GM12873 (cell line): Measurements from ENCODE around the gene DNAH11.

Source experiments
- TF ChIP-seq, protein P1 (sequence below): IDR thresholded peaks from 2 replicates; pipeline ENCODE4 v1.5.1; 2012; ENCODE audit warnings: low read depth, mild to moderate bottlenecking, moderate library complexity, low read length, control low read depth; ENCODE audit not compliant: insufficient read depth; ENCODE audit errors: missing control alignments

Gene DNAH11

DNA sequence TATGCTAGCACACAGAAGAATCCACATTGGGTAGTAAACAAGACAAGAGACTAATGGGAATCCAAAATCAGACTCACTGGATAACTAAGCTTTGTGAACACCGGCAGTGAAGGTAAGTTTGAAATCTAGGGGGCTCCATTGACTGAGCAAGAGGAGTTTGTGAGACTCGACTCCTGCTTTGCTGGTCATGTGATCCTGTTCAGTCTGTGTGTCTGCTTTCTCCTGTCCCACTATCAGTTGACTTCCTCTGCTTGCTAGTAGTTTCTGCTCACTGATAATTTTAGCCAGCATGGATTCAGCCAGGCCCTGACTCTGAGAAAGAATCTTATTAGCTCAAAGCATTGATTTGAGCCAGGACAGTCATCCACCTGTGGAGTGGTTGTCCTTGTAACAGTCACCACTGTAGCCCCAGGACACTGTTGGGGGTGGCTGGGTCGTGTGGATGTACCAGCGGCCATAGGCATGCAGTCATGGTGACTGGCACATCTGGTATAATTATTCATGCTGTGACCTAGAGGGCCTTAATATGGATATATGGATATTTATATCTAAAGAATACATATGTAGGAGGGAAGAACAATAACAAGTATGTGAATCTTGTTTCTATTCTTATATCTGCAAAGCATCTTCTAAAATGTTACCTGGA is 44.4 kb downstream of the DNAH11 start:
- TF ChIP-seq, protein P1, sequence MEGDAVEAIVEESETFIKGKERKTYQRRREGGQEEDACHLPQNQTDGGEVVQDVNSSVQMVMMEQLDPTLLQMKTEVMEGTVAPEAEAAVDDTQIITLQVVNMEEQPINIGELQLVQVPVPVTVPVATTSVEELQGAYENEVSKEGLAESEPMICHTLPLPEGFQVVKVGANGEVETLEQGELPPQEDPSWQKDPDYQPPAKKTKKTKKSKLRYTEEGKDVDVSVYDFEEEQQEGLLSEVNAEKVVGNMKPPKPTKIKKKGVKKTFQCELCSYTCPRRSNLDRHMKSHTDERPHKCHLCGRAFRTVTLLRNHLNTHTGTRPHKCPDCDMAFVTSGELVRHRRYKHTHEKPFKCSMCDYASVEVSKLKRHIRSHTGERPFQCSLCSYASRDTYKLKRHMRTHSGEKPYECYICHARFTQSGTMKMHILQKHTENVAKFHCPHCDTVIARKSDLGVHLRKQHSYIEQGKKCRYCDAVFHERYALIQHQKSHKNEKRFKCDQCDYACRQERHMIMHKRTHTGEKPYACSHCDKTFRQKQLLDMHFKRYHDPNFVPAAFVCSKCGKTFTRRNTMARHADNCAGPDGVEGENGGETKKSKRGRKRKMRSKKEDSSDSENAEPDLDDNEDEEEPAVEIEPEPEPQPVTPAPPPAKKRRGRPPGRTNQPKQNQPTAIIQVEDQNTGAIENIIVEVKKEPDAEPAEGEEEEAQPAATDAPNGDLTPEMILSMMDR: no peak

DNA sequence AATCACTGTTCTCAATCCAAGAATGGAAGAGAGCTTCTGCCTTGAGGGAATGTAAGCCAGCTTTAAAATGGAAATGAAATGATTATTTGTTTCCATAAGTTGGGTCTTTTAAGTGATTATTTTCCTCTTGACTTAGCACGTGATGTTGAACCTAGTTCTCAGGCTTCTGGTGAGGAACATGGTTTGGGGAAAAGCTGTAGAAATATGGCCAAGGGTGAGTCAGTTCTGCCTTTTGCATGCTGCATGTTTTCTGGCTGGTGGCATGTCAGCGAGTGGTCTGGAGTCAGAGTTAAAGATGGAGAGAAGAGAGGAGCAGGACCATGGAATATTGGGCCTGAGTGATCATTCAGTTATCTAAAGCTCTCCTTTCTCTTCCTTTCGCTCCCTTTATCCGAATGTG is 54.0 kb downstream of the DNAH11 start:
- TF ChIP-seq, protein P1: no peak

DNA sequence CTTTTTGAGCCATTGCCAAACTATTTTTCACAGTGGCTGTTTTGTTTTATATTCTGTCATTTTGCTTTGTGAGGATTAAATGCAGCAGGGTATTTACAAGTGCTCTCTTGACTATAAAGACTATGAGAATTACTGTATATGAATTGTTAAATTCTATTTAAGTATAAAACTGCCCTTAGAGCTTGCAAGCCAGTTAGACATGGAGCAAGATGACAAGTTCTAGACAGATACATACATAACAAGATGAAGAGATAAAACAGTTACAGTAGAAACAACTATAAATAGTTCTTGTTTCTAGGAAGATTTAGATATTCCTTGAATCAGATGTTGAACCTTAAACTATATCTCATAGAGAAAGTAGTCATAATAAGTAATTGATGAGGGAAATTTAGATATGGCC is 60.6 kb downstream of the DNAH11 start:
- TF ChIP-seq, protein P1: no peak

DNA sequence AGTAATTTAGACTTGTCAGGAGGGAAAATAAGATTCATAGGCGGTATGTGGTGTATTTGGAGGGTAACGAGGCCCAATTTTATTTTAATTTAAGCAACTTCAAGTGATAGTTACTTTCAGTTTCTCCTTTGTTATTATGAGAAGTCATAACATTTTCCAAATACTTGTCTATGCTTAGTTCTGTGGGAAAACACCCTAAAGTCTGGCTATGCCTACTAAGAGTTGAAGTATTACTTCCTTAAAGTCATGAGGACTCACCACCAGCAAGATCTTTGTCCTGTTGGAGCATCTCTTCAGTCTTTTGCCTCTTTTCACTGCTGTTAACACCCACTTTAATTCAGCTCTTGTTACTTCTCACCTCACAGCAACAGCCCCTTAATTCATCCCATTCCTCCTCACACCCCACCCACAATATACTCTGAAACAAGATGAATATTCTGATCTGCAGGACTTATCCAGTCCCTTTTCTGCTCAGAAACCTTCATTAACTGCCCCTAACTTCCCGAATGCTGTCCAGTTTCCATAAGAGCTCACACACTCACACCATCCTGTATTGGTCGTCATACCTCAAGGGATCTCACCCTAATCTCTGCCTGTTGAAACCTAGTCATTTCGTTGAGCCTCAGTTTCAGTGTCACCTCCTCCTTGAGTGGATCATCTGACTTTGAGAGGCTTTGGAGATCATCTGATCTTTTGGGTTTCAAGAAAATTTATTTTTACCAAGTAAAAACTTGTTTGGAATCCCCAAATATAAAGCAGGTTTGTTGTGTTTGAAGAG is 61.3 kb downstream of the DNAH11 start:
- TF ChIP-seq, protein P1: no peak

DNA sequence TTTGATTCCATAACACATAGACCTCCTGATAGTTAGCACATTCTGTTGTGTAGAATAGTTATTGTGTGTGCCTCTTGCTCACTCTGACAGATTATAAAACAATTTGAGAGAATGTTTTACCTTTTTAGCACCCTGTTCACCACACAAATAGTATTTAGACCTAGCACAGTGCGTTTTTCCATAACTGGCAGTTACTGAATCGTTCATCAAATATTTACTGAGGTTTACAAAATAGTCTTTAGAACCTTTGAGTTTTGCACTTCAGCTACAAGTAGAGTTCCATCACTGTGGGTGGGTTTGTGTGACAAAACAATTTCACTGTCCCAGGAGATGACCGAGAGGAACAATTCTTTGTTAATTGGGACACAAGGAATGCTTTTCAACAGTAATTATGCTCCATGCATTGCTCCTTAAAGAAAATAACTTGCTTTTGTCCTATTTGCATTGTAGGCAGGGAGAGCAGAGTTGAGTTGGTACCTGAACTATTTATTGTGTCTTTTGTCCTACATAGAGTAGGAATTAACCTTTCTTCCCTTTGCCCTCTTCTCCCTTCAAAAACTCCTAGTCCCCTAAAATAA is 62.3 kb downstream of the DNAH11 start:
- TF ChIP-seq, protein P1: no peak

DNA sequence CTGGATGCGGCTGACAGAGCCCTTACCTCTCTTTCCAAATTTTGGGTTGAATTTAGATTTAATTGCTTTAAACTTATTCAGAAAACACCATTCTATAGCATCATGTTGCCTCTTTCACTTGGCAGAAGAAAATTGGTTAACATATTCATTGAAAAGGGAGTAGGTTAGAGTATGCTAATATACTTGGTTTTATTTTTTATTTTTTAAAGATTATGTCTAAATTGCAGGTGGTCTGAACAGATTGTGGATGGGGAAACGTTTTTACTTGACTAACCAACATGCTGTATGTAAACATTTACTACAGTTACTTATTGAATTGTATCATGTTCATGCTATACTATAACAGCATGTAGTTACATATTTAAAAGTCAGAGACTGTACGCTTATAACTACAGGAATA is 65.6 kb downstream of the DNAH11 start:
- TF ChIP-seq, protein P1: no peak

DNA sequence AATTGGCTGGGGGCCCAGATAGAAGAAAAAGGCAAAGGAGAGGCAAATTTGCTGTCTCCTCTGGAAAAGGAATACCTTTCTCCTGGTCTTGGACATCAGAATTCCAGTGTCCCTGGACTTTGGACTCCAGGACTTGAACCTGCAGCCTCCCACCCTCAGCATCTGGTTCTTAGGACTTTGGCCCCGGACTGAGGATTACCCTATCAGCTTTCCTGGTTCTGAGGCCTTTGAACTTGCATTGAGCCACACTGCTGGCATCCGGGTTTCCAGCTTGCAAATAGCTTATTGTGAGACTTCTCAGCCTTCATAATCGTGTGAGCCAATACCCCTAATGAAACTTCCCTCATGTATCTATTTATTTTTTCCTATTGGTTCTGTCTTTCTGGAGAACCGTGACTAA is 68.3 kb downstream of the DNAH11 start:
- TF ChIP-seq, protein P1: no peak
